ENCODE measurements around the gene TBC1D1.

- TF ChIP-seq TAF1 (IDR thresholded peaks at IDR 0.05; ENCODE audit: borderline replicate concordance, low read depth, low read length) (no peak), POLR2A (IDR thresholded peaks at IDR 0.05; ENCODE audit: low read depth, low read length) (no peak), POLR2AphosphoS5 (IDR thresholded peaks at IDR 0.05; ENCODE audit: low read depth, low read length) (no peak)
Measured at GRCh38 chr4:38111024-38111423, 220.1 kb downstream of the TBC1D1 start.
